ENCODE measurements around the gene C1S.

GRCh38 chr12:7058850-7059395 lies 1.6 kb upstream of the C1S start:
- TF ChIP-seq POLR2AphosphoS5 (IDR thresholded peaks at IDR 0.05; ENCODE audit: low read depth) = no peak
- TF ChIP-seq, protein P1, sequence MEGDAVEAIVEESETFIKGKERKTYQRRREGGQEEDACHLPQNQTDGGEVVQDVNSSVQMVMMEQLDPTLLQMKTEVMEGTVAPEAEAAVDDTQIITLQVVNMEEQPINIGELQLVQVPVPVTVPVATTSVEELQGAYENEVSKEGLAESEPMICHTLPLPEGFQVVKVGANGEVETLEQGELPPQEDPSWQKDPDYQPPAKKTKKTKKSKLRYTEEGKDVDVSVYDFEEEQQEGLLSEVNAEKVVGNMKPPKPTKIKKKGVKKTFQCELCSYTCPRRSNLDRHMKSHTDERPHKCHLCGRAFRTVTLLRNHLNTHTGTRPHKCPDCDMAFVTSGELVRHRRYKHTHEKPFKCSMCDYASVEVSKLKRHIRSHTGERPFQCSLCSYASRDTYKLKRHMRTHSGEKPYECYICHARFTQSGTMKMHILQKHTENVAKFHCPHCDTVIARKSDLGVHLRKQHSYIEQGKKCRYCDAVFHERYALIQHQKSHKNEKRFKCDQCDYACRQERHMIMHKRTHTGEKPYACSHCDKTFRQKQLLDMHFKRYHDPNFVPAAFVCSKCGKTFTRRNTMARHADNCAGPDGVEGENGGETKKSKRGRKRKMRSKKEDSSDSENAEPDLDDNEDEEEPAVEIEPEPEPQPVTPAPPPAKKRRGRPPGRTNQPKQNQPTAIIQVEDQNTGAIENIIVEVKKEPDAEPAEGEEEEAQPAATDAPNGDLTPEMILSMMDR (conservative IDR thresholded peaks at IDR 0.05; ENCODE audit: low read depth in 2 of 2) = no peak
- TF ChIP-seq, protein P2, sequence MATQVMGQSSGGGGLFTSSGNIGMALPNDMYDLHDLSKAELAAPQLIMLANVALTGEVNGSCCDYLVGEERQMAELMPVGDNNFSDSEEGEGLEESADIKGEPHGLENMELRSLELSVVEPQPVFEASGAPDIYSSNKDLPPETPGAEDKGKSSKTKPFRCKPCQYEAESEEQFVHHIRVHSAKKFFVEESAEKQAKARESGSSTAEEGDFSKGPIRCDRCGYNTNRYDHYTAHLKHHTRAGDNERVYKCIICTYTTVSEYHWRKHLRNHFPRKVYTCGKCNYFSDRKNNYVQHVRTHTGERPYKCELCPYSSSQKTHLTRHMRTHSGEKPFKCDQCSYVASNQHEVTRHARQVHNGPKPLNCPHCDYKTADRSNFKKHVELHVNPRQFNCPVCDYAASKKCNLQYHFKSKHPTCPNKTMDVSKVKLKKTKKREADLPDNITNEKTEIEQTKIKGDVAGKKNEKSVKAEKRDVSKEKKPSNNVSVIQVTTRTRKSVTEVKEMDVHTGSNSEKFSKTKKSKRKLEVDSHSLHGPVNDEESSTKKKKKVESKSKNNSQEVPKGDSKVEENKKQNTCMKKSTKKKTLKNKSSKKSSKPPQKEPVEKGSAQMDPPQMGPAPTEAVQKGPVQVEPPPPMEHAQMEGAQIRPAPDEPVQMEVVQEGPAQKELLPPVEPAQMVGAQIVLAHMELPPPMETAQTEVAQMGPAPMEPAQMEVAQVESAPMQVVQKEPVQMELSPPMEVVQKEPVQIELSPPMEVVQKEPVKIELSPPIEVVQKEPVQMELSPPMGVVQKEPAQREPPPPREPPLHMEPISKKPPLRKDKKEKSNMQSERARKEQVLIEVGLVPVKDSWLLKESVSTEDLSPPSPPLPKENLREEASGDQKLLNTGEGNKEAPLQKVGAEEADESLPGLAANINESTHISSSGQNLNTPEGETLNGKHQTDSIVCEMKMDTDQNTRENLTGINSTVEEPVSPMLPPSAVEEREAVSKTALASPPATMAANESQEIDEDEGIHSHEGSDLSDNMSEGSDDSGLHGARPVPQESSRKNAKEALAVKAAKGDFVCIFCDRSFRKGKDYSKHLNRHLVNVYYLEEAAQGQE (IDR thresholded peaks at IDR 0.05; ENCODE audit: unreplicated experiment) = no peak
- no peak for TF ChIP-seq ZNF331 (CRISPR knock-in tag; IDR thresholded peaks at IDR 0.05; ENCODE audit: low read depth)
